Measurements from ENCODE around the gene PHRF1.
A peak's percentile ranks its signal among the peaks of the same experiment; 100 is the strongest.
"Not testable (repeated sequence)": the region's sequence is repeated elsewhere in the genome, so short reads cannot be mapped to it uniquely, and the experiment has no call there.

PHRF1 gene

DNA sequence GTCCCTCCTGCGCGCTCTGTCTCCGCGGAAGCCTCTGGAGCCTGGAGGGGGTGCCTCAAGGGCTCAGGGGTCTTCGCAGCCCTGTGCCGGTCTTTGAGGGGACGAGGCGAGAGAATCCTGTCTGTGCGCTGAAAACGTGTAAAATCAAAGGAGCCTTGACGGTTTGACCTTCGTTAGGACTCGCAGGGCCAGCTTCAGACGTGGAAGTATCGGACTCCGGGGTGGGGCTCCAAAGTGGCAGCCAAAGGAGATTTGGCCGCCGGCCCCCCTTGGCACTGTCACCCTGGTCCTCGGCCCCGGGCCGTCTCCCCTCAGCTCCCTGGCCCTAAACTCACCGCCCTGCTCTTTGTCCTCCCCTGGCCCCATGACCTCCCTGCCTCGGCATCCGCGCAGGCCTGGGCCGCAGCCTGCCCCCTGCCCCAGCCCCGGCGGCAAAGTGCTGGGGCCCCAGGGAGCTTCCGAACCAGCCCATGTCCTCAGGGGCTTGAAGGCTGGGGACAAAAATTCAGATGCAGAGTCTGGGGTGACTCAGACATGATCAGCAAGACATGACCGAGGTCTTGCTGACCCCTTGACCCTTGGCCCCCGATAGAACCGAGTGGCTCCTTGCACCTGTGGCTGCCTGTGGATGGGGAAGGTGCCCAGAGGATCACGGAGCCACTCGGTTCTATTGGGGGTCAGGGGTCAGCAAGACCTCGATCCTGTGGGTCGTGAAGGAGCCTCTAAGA lies 6.9 kb upstream of the PHRF1 start:
- CTCF ChIA-PET, result interaction anchor here (1.3 kb wide), 1 partner anchor 15 kb away, joined by 3 read pairs; no protein-coding TSS in a partner anchor
- 51% methylated on average over 35 of the region's 36 CpGs for WGBS (ENCODE audit: insufficient coverage)
- Histone ChIP-seq H3K4me1 (ENCODE audit: control extremely low read depth in 1 of 4, control insufficient read depth in 4 of 4, insufficient read depth in 4 of 4, low read length in 3 of 4) (peaks cover 0 to 15% (median 13%) of the 10 kb centered on the region in 4 experiments), H3K9me3 (ENCODE audit: control extremely low read depth in 1 of 5, control insufficient read depth in 4 of 5, insufficient read depth in 2 of 5, low read depth in 1 of 5, low read length in 4 of 5) (no peaks in the 10 kb centered on the region), H3K27me3 (replicated peaks in 2 of 5; ENCODE audit: control insufficient read depth in 4 of 5, insufficient read depth in 5 of 5, low read length in 4 of 5) (peaks cover 0 to 22% (median 13%) of the 10 kb centered on the region in 5 experiments), H3K4me3 (ENCODE audit: control insufficient read depth in 1 of 7, extremely low read depth in 1 of 7, insufficient read depth in 4 of 7, low read depth in 2 of 7, low read length in 6 of 7) (peak overlapping the region; percentile 33 to 74 (median 64)), H3K36me3 (ENCODE audit: control insufficient read depth in 4 of 4, insufficient read depth in 4 of 4, low read length in 3 of 4) (peaks cover 0 to under 1% (median 0%) of the 10 kb centered on the region in 4 experiments), H3K27ac (ENCODE audit: insufficient read depth in 1 of 2, low read depth in 1 of 2, low read length in 2 of 2, poor library complexity in 1 of 2, severe bottlenecking in 2 of 2) (peak overlapping the region in 1 of 2 experiments; percentile 80)
- POLR2A ChIA-PET, result no interaction called here
- DNase-seq, result no peak

- Histone ChIP-seq H3K27ac (ENCODE audit: insufficient read depth in 1 of 2, low read depth in 1 of 2, low read length in 2 of 2, poor library complexity in 1 of 2, severe bottlenecking in 2 of 2) (no peak overlapping the region), H3K36me3 (ENCODE audit: control insufficient read depth in 4 of 4, insufficient read depth in 4 of 4, low read length in 3 of 4) (no peaks in the 10 kb centered on the region), H3K27me3 (replicated peaks in 2 of 5; ENCODE audit: control insufficient read depth in 4 of 5, insufficient read depth in 5 of 5, low read length in 4 of 5) (peaks cover 0 to 33% (median 16%) of the 10 kb centered on the region in 5 experiments), H3K4me1 (ENCODE audit: control extremely low read depth in 1 of 4, control insufficient read depth in 4 of 4, insufficient read depth in 4 of 4, low read length in 3 of 4) (peaks cover 0 to 24% (median 22%) of the 10 kb centered on the region in 4 experiments), H3K4me3 (ENCODE audit: control insufficient read depth in 1 of 7, extremely low read depth in 1 of 7, insufficient read depth in 4 of 7, low read depth in 2 of 7, low read length in 6 of 7) (no peak overlapping the region), H3K9me3 (ENCODE audit: control extremely low read depth in 1 of 5, control insufficient read depth in 4 of 5, insufficient read depth in 2 of 5, low read depth in 1 of 5, low read length in 4 of 5) (no peaks in the 10 kb centered on the region)
- WGBS (ENCODE audit: insufficient coverage), result 81% methylated on average over 5 of the region's 8 CpGs
- DNase-seq, result no peak
- CTCF ChIA-PET, result interaction anchor here (0.8 kb wide), 1 partner anchor 12 kb away, joined by 3 read pairs; no protein-coding TSS in a partner anchor
- POLR2A ChIA-PET, result no interaction called here
Measured at GRCh38 chr11:571802-572185, 4.5 kb upstream of the PHRF1 start.

- Histone ChIP-seq H3K9me3 (ENCODE audit: control extremely low read depth in 1 of 5, control insufficient read depth in 4 of 5, insufficient read depth in 2 of 5, low read depth in 1 of 5, low read length in 4 of 5) (no peaks in the 10 kb centered on the region), H3K27me3 (replicated peaks in 2 of 5; ENCODE audit: control insufficient read depth in 4 of 5, insufficient read depth in 5 of 5, low read length in 4 of 5) (peaks cover 0 to 33% (median 13%) of the 10 kb centered on the region in 5 experiments), H3K4me1 (ENCODE audit: control extremely low read depth in 1 of 4, control insufficient read depth in 4 of 4, insufficient read depth in 4 of 4, low read length in 3 of 4) (peaks cover 3 to 32% (median 31%) of the 10 kb centered on the region in 4 experiments), H3K4me3 (ENCODE audit: control insufficient read depth in 1 of 7, extremely low read depth in 1 of 7, insufficient read depth in 4 of 7, low read depth in 2 of 7, low read length in 6 of 7) (no peak overlapping the region), H3K27ac (ENCODE audit: insufficient read depth in 1 of 2, low read depth in 1 of 2, low read length in 2 of 2, poor library complexity in 1 of 2, severe bottlenecking in 2 of 2) (no peak overlapping the region), H3K36me3 (ENCODE audit: control insufficient read depth in 4 of 4, insufficient read depth in 4 of 4, low read length in 3 of 4) (peaks cover 0 to 4% (median under 1%) of the 10 kb centered on the region in 4 experiments)
- 97% methylated on average over 13 of the region's 16 CpGs for WGBS (ENCODE audit: insufficient coverage)
- ChIA-PET POLR2A (no interaction called here), CTCF (no interaction called here)
- no peak for DNase-seq
Measured at GRCh38 chr11:573146-573759, 3.0 kb upstream of the PHRF1 start.

DNA sequence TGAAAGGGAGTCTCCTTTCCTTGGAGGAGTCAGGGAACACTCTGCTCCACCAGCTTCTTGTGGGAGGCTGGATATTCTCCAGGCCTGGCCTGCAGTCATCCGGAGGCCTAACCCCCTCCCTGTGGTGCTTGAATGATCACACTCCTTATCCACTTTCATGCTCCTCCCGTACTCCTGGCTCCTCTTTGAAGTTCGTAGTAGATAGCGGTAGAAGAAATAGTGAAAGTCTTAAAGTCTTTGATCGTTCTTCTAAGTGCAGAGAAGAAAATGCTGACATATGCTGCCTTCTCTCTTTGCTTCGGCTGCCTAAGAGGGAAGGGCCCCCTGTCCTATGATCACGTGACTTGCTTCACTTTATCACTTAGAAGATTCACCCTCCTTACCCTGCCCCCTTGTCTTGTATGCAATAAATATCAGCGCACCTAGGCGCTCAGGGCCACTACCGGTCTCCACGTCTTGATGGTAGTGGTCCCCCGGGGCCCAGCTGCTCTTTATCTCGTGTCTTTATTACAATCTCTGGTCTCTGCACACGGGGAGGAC lies 2.2 kb upstream of the PHRF1 start:
- H3K4me3 ChIP-seq (ENCODE audit: control insufficient read depth in 1 of 7, extremely low read depth in 1 of 7, insufficient read depth in 4 of 7, low read depth in 2 of 7, low read length in 6 of 7); H3K36me3 ChIP-seq (ENCODE audit: control insufficient read depth in 4 of 4, insufficient read depth in 4 of 4, low read length in 3 of 4); H3K9me3 ChIP-seq (ENCODE audit: control extremely low read depth in 1 of 5, control insufficient read depth in 4 of 5, insufficient read depth in 2 of 5, low read depth in 1 of 5, low read length in 4 of 5); CTCF ChIA-PET; POLR2A ChIA-PET; H3K27ac ChIP-seq (ENCODE audit: insufficient read depth in 1 of 2, low read depth in 1 of 2, low read length in 2 of 2, poor library complexity in 1 of 2, severe bottlenecking in 2 of 2); DNase-seq: not testable (repeated sequence)
- H3K27me3 ChIP-seq (replicated peaks in 2 of 5; ENCODE audit: control insufficient read depth in 4 of 5, insufficient read depth in 5 of 5, low read length in 4 of 5), result peaks cover 0 to 32% (median 13%) of the 10 kb centered on the region in 5 experiments
- peaks cover 3 to 34% (median 28%) of the 10 kb centered on the region in 4 experiments for H3K4me1 ChIP-seq (ENCODE audit: control extremely low read depth in 1 of 4, control insufficient read depth in 4 of 4, insufficient read depth in 4 of 4, low read length in 3 of 4)
- WGBS (ENCODE audit: insufficient coverage), result 74% methylated on average over 11 of the region's 14 CpGs

GRCh38 chr11:574632-575312 lies 1.5 kb upstream of the PHRF1 start:
- Histone ChIP-seq H3K9me3 (ENCODE audit: control extremely low read depth in 1 of 5, control insufficient read depth in 4 of 5, insufficient read depth in 2 of 5, low read depth in 1 of 5, low read length in 4 of 5) (no peaks in the 10 kb centered on the region), H3K4me3 (ENCODE audit: control insufficient read depth in 1 of 7, extremely low read depth in 1 of 7, insufficient read depth in 4 of 7, low read depth in 2 of 7, low read length in 6 of 7) (peak overlapping the region in 6 of 7 experiments; percentile 23 to 74 (median 62)), H3K27me3 (replicated peaks in 2 of 5; ENCODE audit: control insufficient read depth in 4 of 5, insufficient read depth in 5 of 5, low read length in 4 of 5) (peaks cover 0 to 26% (median 13%) of the 10 kb centered on the region in 5 experiments), H3K36me3 (ENCODE audit: control insufficient read depth in 4 of 4, insufficient read depth in 4 of 4, low read length in 3 of 4) (peaks cover 0 to 8% (median 1%) of the 10 kb centered on the region in 4 experiments), H3K4me1 (ENCODE audit: control extremely low read depth in 1 of 4, control insufficient read depth in 4 of 4, insufficient read depth in 4 of 4, low read length in 3 of 4) (peaks cover 3 to 31% (median 25%) of the 10 kb centered on the region in 4 experiments), H3K27ac (ENCODE audit: insufficient read depth in 1 of 2, low read depth in 1 of 2, low read length in 2 of 2, poor library complexity in 1 of 2, severe bottlenecking in 2 of 2) (no peak overlapping the region)
- WGBS (ENCODE audit: insufficient coverage), result 22% methylated on average over 24 of the region's 25 CpGs
- POLR2A ChIA-PET, result interaction anchor here (0.8 kb wide), 1 partner anchor 151 kb away, joined by 3 read pairs; no protein-coding TSS in a partner anchor
- CTCF ChIA-PET, result no interaction called here
- DNase-seq, result peak in 1 of 3 donors; percentile 23

- POLR2A ChIA-PET, result interaction anchor here (0.7 to 1.2 kb wide), 3 partner anchors 37 to 150 kb away, joined by 3 to 4 read pairs (median 3); partner anchors contain the start of gene IRF7
- peak in 2 of 3 donors; percentile 67 to 71 for DNase-seq
- Histone ChIP-seq H3K9me3 (ENCODE audit: control extremely low read depth in 1 of 5, control insufficient read depth in 4 of 5, insufficient read depth in 2 of 5, low read depth in 1 of 5, low read length in 4 of 5) (no peaks in the 10 kb centered on the region), H3K27ac (ENCODE audit: insufficient read depth in 1 of 2, low read depth in 1 of 2, low read length in 2 of 2, poor library complexity in 1 of 2, severe bottlenecking in 2 of 2) (no peak overlapping the region), H3K4me3 (ENCODE audit: control insufficient read depth in 1 of 7, extremely low read depth in 1 of 7, insufficient read depth in 4 of 7, low read depth in 2 of 7, low read length in 6 of 7) (peak overlapping the region; percentile 23 to 74 (median 61)), H3K27me3 (replicated peaks in 2 of 5; ENCODE audit: control insufficient read depth in 4 of 5, insufficient read depth in 5 of 5, low read length in 4 of 5) (peaks cover 0 to 22% (median 13%) of the 10 kb centered on the region in 5 experiments), H3K4me1 (ENCODE audit: control extremely low read depth in 1 of 4, control insufficient read depth in 4 of 4, insufficient read depth in 4 of 4, low read length in 3 of 4) (peaks cover 3 to 31% (median 25%) of the 10 kb centered on the region in 4 experiments), H3K36me3 (ENCODE audit: control insufficient read depth in 4 of 4, insufficient read depth in 4 of 4, low read length in 3 of 4) (peaks cover 0 to 8% (median 1%) of the 10 kb centered on the region in 4 experiments)
- CTCF ChIA-PET, result interaction anchor here (0.7 kb wide), 2 partner anchors 10 to 39 kb away, joined by 3 read pairs; no protein-coding TSS in a partner anchor
- WGBS (ENCODE audit: insufficient coverage), result under 1% methylated on average over 52 of the region's 81 CpGs
Measured at GRCh38 chr11:575313-575995, 816 bp upstream of the PHRF1 start.

All from common myeloid progenitor, CD34-positive (primary cell).